HFFc6 (cell line): Measurements from ENCODE around the gene LPAR3. TPM values are rescaled to one million over a fixed set of nuclear protein-coding genes. Genes with fewer than 3 reads are reported as not detected.

Source experiments
- DNase-seq: peaks from one replicate; pipeline ENCODE4 v3.0.0-alpha.2; 2018
- H3K27ac Mint-ChIP-seq: 2 replicates; pipeline ENCODE4 v1.8.0; 2020; ENCODE audit warnings: mild to moderate bottlenecking, mixed read lengths
- H3K27me3 Mint-ChIP-seq: 2 replicates; pipeline ENCODE4 v1.8.0; 2021; ENCODE audit warnings: mild to moderate bottlenecking, moderate library complexity, mixed read lengths; ENCODE audit not compliant: insufficient read depth
- H3K36me3 Mint-ChIP-seq: 2 replicates; pipeline ENCODE4 v1.8.0; 2021; ENCODE audit warnings: low read depth, mixed read lengths
- H3K4me1 Mint-ChIP-seq: 2 replicates; pipeline ENCODE4 v1.8.0; 2020; ENCODE audit warnings: low read depth, mixed read lengths
- H3K4me3 Mint-ChIP-seq: 2 replicates; pipeline ENCODE4 v1.8.0; 2020; ENCODE audit warnings: mild to moderate bottlenecking, moderate library complexity, mixed read lengths
- H3K9me3 Mint-ChIP-seq: 2 replicates; pipeline ENCODE4 v1.8.0; 2020; ENCODE audit warnings: mild to moderate bottlenecking, mixed read lengths
- CTCF ChIP-seq: fragments of 200-600 bp; sonication (generic); IDR thresholded peaks from 2 replicates; pipeline ENCODE4 v1.5.0; 2021; ENCODE audit warnings: antibody characterized with exemption, mild to moderate bottlenecking
- total RNA-seq, 6 experiments: library from RNA; stranded (reverse); fragmentation: NEBNext Ultra II Directional; extraction: Animal tissue kit (Norgen Biotek cat#: 25700); gene quantifications; 2 replicates in 1 of 6; 3 replicates in 5 of 6; pipeline ENCODE4 v1.2.3, GENCODE V29; 2021

LPAR3 gene
- total RNA-seq, 6 experiments from 2014 or later: 0.28 to 3.1 (median 2.0) TPM

GRCh38 chr1:84774669-84775534 is 118.1 kb downstream of the LPAR3 start:
- H3K27ac Mint-ChIP-seq: no peak overlapping the region
- no peak overlapping the region for H3K4me3 Mint-ChIP-seq
- H3K27me3 Mint-ChIP-seq: peaks cover under 1% of the 10 kb centered on the region; the same call in 1 of the 2 replicates
- H3K36me3 Mint-ChIP-seq: no peaks in the 10 kb centered on the region
- H3K4me1 Mint-ChIP-seq: peaks cover 18% of the 10 kb centered on the region
- TF ChIP-seq CTCF: no peak; the same call in 1 of the 2 replicates
- no peak for DNase-seq
- H3K9me3 Mint-ChIP-seq: no peaks in the 10 kb centered on the region

- Mint-ChIP-seq H3K27me3 (peaks cover 3% of the 10 kb centered on the region), H3K4me1 (peaks cover 15% of the 10 kb centered on the region), H3K36me3 (no peaks in the 10 kb centered on the region), H3K27ac (no peak overlapping the region), H3K4me3 (no peak overlapping the region), H3K9me3 (no peaks in the 10 kb centered on the region)
- TF ChIP-seq CTCF: no peak
- no peak for DNase-seq
Observed at GRCh38 chr1:84773933-84774497, 119.0 kb downstream of the LPAR3 start.

GRCh38 chr1:84773195-84773594 is 119.8 kb downstream of the LPAR3 start:
- no peak for TF ChIP-seq CTCF
- peaks cover 3% of the 10 kb centered on the region for H3K27me3 Mint-ChIP-seq
- H3K36me3 Mint-ChIP-seq: no peaks in the 10 kb centered on the region
- peaks cover 15% of the 10 kb centered on the region for H3K4me1 Mint-ChIP-seq
- no peak overlapping the region for H3K4me3 Mint-ChIP-seq
- no peak overlapping the region for H3K27ac Mint-ChIP-seq
- DNase-seq: no peak
- no peaks in the 10 kb centered on the region for H3K9me3 Mint-ChIP-seq

- Mint-ChIP-seq H3K9me3 (no peaks in the 10 kb centered on the region), H3K4me3 (no peak overlapping the region), H3K27me3 (peaks cover 3% of the 10 kb centered on the region), H3K27ac (no peak overlapping the region), H3K4me1 (peaks cover 15% of the 10 kb centered on the region), H3K36me3 (no peaks in the 10 kb centered on the region)
- peak; percentile 72 for DNase-seq
- TF ChIP-seq CTCF: peak; percentile 96
Observed at GRCh38 chr1:84772428-84772943, 120.5 kb downstream of the LPAR3 start.

GRCh38 chr1:84771895-84772294 is 121.1 kb downstream of the LPAR3 start:
- Mint-ChIP-seq H3K27me3 (peaks cover 3% of the 10 kb centered on the region), H3K27ac (no peak overlapping the region), H3K36me3 (no peaks in the 10 kb centered on the region), H3K4me1 (peaks cover 15% of the 10 kb centered on the region), H3K9me3 (no peaks in the 10 kb centered on the region), H3K4me3 (no peak overlapping the region)
- no peak for TF ChIP-seq CTCF
- DNase-seq: no peak
